OCI-LY7 (cell line): Measurements from ENCODE around the gene ADGRD1. TPM values are rescaled to one million over a fixed set of nuclear protein-coding genes. Genes with fewer than 3 reads are reported as not detected.

ENCODE experiments used
- BruUV-seq: library from RNA; stranded (reverse); fragments of 400-500 nt; replicated peaks from 2 replicates; lab custom pipeline; 2021; lab: Mats Ljungman, UMichigan
- CTCF ChIA-PET: fragments of 300-600 bp; sonication (Branson Sonifier 250); formaldehyde crosslinking; loops from one replicate; lab custom pipeline; 2022; ENCODE audit warnings: antibody characterized with exemption; ENCODE audit not compliant: unreplicated experiment; lab: Charles Lee
- POLR2A ChIA-PET: fragments of 300-600 bp; sonication (Branson Sonifier 250); formaldehyde crosslinking; loops from one replicate; lab custom pipeline; 2022; ENCODE audit warnings: antibody characterized with exemption; lab: Charles Lee
- DNase-seq: peaks from one replicate; pipeline ENCODE4 v3.0.0-alpha.2; 2015; ENCODE audit warnings: low spot score
- H2AFZ ChIP-seq: fragments of 200-600 bp; sonication (generic), shearing (Covaris generic); 2 replicates; pipeline ENCODE4 v1.6.1; 2014; ENCODE audit warnings: mild to moderate bottlenecking, antibody characterized with exemption, low read length, moderate library complexity
- H3K27ac ChIP-seq: fragments of 200-600 bp; sonication (generic); 2 replicates; pipeline ENCODE4 v1.5.1; 2014; ENCODE audit warnings: mixed run types, low read depth, mild to moderate bottlenecking, moderate library complexity, low read length, inconsistent platforms; ENCODE audit not compliant: poor library complexity, severe bottlenecking
- H3K36me3 ChIP-seq: fragments of 200-600 bp; sonication (generic); 2 replicates; pipeline ENCODE4 v1.6.1; 2014; ENCODE audit warnings: mild to moderate bottlenecking, antibody characterized with exemption, low read length, moderate library complexity, mixed read lengths; ENCODE audit not compliant: insufficient read depth
- H3K4me1 ChIP-seq: fragments of 200-600 bp; sonication (generic); 2 replicates; pipeline ENCODE4 v1.5.1; 2014; ENCODE audit warnings: mild to moderate bottlenecking, low read length; ENCODE audit not compliant: insufficient read depth, poor library complexity, severe bottlenecking
- H3K4me2 ChIP-seq: fragments of 200-600 bp; sonication (generic); 2 replicates; pipeline ENCODE4 v1.6.1; 2014; ENCODE audit warnings: mild to moderate bottlenecking, low read length
- H3K4me3 ChIP-seq: fragments of 200-600 bp; sonication (generic); 2 replicates; pipeline ENCODE4 v1.5.1; 2014; ENCODE audit warnings: mild to moderate bottlenecking, low read depth, low read length; ENCODE audit not compliant: poor library complexity, severe bottlenecking
- H3K79me2 ChIP-seq: fragments of 200-600 bp; sonication (generic); 2 replicates; pipeline ENCODE4 v1.6.1; 2016; ENCODE audit warnings: low read depth, mild to moderate bottlenecking, low read length, moderate library complexity, mixed read lengths; ENCODE audit not compliant: insufficient read depth
- H3K9me2 ChIP-seq: fragments of 200-600 bp; sonication (generic); 2 replicates; pipeline ENCODE4 v1.6.1; 2016; ENCODE audit warnings: mild to moderate bottlenecking, low read length, mixed read lengths; ENCODE audit not compliant: insufficient read depth
- H3K9me3 ChIP-seq: fragments of 200-600 bp; sonication (generic); 2 replicates; pipeline ENCODE4 v1.6.1; 2014; ENCODE audit warnings: mild to moderate bottlenecking, mixed run types, low read length, mixed read lengths
- H4K20me1 ChIP-seq: fragments of 200-600 bp; sonication (generic); 2 replicates; pipeline ENCODE4 v1.6.1; 2014; ENCODE audit warnings: mild to moderate bottlenecking, antibody characterized with exemption, low read length, moderate library complexity, mixed read lengths; ENCODE audit not compliant: insufficient read depth
- EZH2phosphoT487 ChIP-seq: fragments of 200-600 bp; sonication (generic); IDR thresholded peaks from 2 replicates; pipeline ENCODE4 v1.6.1; 2018; ENCODE audit warnings: low read depth, borderline replicate concordance, mild to moderate bottlenecking, mixed run types, antibody characterized with exemption, low read length, moderate library complexity, mixed read lengths
- intact Hi-C: fragments of 100-400 bp; cut with micrococcal nuclease; formaldehyde crosslinking; loops from one replicate; pipeline ENCODE4 v1.10.0; 2022; ENCODE audit not compliant: unreplicated experiment
- total RNA-seq, 2 experiments: library from RNA; depleted of rRNA in 1 of 2; stranded (reverse); fragments of >200 nt in 1 of 2; shearing (Covaris generic) in 1 of 2; gene quantifications; 2 replicates each; pipeline ENCODE4 v1.2.3, GENCODE V29; 2014 to 2022
- TF ChIP-seq, protein P1 (sequence below): fragments of 200-600 bp; sonication (generic); conservative IDR thresholded peaks from 2 replicates; pipeline ENCODE4 v1.5.1; 2014; ENCODE audit warnings: mild to moderate bottlenecking, antibody characterized with exemption, low read length, moderate library complexity, mixed read lengths

Gene ADGRD1
- total RNA-seq, 2 experiments from 2014 or later, result 1.0 to 1.7 TPM

DNA sequence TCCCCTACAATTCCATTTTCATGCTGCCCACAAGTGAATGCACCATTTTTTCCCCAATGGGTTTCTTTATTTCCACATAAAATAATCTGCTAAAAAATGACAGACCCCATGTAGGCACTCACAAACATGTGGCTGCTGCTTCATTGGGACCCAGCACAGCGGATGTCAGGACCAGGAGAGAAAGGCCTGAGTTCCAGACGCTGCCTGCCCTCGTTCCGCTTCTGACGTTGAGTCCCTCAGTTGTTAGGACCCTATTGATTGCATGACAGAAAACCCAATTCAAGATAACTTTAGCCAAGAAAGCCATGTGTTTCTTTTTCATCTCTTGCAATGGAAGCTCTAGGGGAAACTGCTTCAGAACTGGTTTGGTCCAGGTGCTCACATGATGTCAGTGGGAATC, 34.6 kb downstream of the ADGRD1 start:
- H3K4me2 ChIP-seq, result no peak overlapping the region
- TF ChIP-seq EZH2phosphoT487, result no peak
- TF ChIP-seq, protein P1, sequence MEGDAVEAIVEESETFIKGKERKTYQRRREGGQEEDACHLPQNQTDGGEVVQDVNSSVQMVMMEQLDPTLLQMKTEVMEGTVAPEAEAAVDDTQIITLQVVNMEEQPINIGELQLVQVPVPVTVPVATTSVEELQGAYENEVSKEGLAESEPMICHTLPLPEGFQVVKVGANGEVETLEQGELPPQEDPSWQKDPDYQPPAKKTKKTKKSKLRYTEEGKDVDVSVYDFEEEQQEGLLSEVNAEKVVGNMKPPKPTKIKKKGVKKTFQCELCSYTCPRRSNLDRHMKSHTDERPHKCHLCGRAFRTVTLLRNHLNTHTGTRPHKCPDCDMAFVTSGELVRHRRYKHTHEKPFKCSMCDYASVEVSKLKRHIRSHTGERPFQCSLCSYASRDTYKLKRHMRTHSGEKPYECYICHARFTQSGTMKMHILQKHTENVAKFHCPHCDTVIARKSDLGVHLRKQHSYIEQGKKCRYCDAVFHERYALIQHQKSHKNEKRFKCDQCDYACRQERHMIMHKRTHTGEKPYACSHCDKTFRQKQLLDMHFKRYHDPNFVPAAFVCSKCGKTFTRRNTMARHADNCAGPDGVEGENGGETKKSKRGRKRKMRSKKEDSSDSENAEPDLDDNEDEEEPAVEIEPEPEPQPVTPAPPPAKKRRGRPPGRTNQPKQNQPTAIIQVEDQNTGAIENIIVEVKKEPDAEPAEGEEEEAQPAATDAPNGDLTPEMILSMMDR, result no peak
- H2AFZ ChIP-seq, result no peak overlapping the region
- no peaks in the 10 kb centered on the region for H4K20me1 ChIP-seq
- BruUV-seq, result no TSS peak
- H3K4me3 ChIP-seq, result no peak overlapping the region
- H3K9me3 ChIP-seq, result no peaks in the 10 kb centered on the region
- H3K9me2 ChIP-seq, result no peaks in the 10 kb centered on the region
- intact Hi-C loops, result no loop called here
- peaks cover 28% of the 10 kb centered on the region for H3K4me1 ChIP-seq
- ChIA-PET CTCF (no interaction called here), POLR2A (interaction anchor here (1.4 kb wide), 1 partner anchor 19 kb away, joined by 3 read pairs; no protein-coding TSS in a partner anchor)
- no peak overlapping the region for H3K27ac ChIP-seq
- H3K79me2 ChIP-seq, result no peaks in the 10 kb centered on the region
- no peaks in the 10 kb centered on the region for H3K36me3 ChIP-seq
- no peak for DNase-seq

DNA sequence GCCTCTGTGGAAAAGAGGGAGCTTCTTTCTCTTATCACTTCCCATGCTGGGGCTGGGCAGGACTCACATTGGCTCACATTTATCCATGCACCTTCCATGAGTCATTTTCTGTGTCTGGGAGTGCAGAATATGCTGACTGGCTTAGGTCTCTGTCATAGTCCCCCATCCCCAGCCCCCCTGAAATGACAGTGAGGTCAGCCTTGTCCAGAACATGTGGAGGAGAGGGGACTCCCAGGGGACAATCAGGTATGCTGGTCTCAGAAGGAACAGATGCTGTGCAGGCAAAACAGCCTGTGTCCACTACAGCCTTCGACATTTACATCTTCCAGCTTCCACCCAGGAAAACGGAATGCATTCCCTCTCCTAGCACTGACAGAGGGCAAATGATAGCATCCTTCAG, 35.0 kb downstream of the ADGRD1 start:
- Histone ChIP-seq H3K36me3 (no peaks in the 10 kb centered on the region), H2AFZ (no peak overlapping the region), H3K4me1 (peaks cover 28% of the 10 kb centered on the region), H3K4me3 (no peak overlapping the region), H3K4me2 (no peak overlapping the region), H3K27ac (no peak overlapping the region), H3K9me2 (no peaks in the 10 kb centered on the region), H3K79me2 (no peaks in the 10 kb centered on the region), H3K9me3 (no peaks in the 10 kb centered on the region), H4K20me1 (no peaks in the 10 kb centered on the region)
- no TSS peak for BruUV-seq
- CTCF ChIA-PET, result no interaction called here
- TF ChIP-seq EZH2phosphoT487, result no peak
- TF ChIP-seq, protein P1, result no peak
- no peak for DNase-seq
- POLR2A ChIA-PET, result interaction anchor here (1.4 kb wide), 1 partner anchor 19 kb away, joined by 3 read pairs; no protein-coding TSS in a partner anchor
- intact Hi-C loops, result no loop called here

DNA sequence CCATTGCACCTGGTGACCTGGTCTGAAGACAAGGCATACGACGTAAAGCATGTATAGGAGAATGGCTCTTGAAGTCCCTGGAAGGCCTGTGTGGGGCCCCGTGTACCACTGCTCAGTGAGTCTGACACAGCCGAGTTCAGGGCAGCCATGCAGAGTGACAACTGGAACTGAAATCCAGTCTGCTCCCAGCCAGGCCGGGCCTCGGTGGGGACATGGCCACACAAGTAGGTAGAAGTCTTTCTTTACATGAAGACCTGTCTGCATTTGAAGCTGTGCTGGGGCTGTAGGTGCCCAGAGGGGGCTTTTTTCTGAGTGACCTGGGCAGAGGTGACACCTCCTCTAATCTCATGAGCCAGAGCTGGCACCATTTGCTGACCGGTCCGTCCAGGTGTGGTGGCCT, 35.7 kb downstream of the ADGRD1 start:
- CTCF ChIA-PET, result no interaction called here
- H3K79me2 ChIP-seq, result no peaks in the 10 kb centered on the region
- no peak overlapping the region for H3K4me2 ChIP-seq
- peaks cover 30% of the 10 kb centered on the region for H3K4me1 ChIP-seq
- no peak for DNase-seq
- intact Hi-C loops, result no loop called here
- H3K36me3 ChIP-seq, result no peaks in the 10 kb centered on the region
- no peaks in the 10 kb centered on the region for H3K9me2 ChIP-seq
- TF ChIP-seq EZH2phosphoT487, result no peak
- TF ChIP-seq, protein P1, result no peak
- H3K4me3 ChIP-seq, result no peak overlapping the region
- H4K20me1 ChIP-seq, result no peaks in the 10 kb centered on the region
- no peaks in the 10 kb centered on the region for H3K9me3 ChIP-seq
- POLR2A ChIA-PET, result no interaction called here
- no TSS peak for BruUV-seq
- H2AFZ ChIP-seq, result no peak overlapping the region
- no peak overlapping the region for H3K27ac ChIP-seq
